Uterus (tissue), 2 donors: ENCODE data around the gene NCAPG2.
"Not testable (repeated sequence)": the region's sequence is repeated elsewhere in the genome, so short reads cannot be mapped to it uniquely, and the experiment has no call there.

ENCODE experiments used
- CTCF ChIP-seq, 4 experiments: fragments of 200-600 bp in 2 of 4; fragments of 450-650 bp in 2 of 4; sonication (generic) in 2 of 4; IDR thresholded peaks; one replicate each; pipeline ENCODE4 v1.5.1; 2016 to 2019; ENCODE audit warnings: antibody characterized with exemption in 4 of 4, mild to moderate bottlenecking in 2 of 4, moderate library complexity in 1 of 4
- POLR2A ChIP-seq, 2 donors: fragments of 450-650 bp; IDR thresholded peaks; one replicate each; pipeline ENCODE4 v1.6.1; 2016; ENCODE audit warnings: antibody characterized with exemption in 2 of 2, mild to moderate bottlenecking in 1 of 2, moderate library complexity in 1 of 2

- TF ChIP-seq POLR2A, CTCF (IDR thresholded peaks at IDR 0.05): not testable (repeated sequence)
Observed at GRCh38 chr7:158703679-158704523, 703 bp downstream of the NCAPG2 start.
